HepG2 (cell line): ENCODE measurements around the gene FKBP5. TPM values are rescaled to one million over a fixed set of nuclear protein-coding genes. Genes with fewer than 3 reads are reported as not detected.

Experiments
- ARNT2 ChIP-seq: sonication (generic); formaldehyde crosslinking; IDR thresholded peaks from 2 replicates; pipeline ENCODE4 v1.8.0; 2022; ENCODE audit warnings: mild to moderate bottlenecking, low read depth, missing genetic modification reagents, moderate library complexity
- BORCS8-MEF2B ChIP-seq: sonication (generic); formaldehyde crosslinking; IDR thresholded peaks from 2 replicates; pipeline ENCODE4 v1.8.0; 2022; ENCODE audit warnings: mild to moderate bottlenecking, missing genetic modification reagents
- CBX5 ChIP-seq: sonication (generic); formaldehyde crosslinking; IDR thresholded peaks from 2 replicates; pipeline ENCODE4 v1.4.0; 2020; ENCODE audit warnings: missing genetic modification reagents, borderline replicate concordance
- CCAR2 ChIP-seq: fragments of 200-400 bp; formaldehyde crosslinking; optimal IDR thresholded peaks from 2 replicates; pipeline ENCODE3; 2018; ENCODE audit warnings: low read depth, mild to moderate bottlenecking, low read length, moderate library complexity
- CREB1 ChIP-seq, 2 experiments: fragments of 450-650 bp in 1 of 2; IDR thresholded peaks; 2 replicates each; pipeline ENCODE4 v1.6.1; 2016 to 2017; ENCODE audit warnings: control low read depth in 1 of 2, mild to moderate bottlenecking in 1 of 2, missing compliant biosample characterization in 1 of 2, missing genetic modification characterization in 1 of 2
- DR1 ChIP-seq: sonication (generic); formaldehyde crosslinking; IDR thresholded peaks from 2 replicates; pipeline ENCODE4 v1.8.0; 2021; ENCODE audit warnings: mild to moderate bottlenecking, missing genetic modification reagents, inconsistent platforms
- GTF2F1 ChIP-seq: fragments of 150-350 bp; IDR thresholded peaks from 2 replicates; pipeline ENCODE4 v1.6.1; 2014; ENCODE audit warnings: low read length
- HMG20A ChIP-seq: IDR thresholded peaks from 2 replicates; pipeline ENCODE4 v1.6.1; 2016; ENCODE audit warnings: borderline replicate concordance
- MIER3 ChIP-seq: IDR thresholded peaks from 2 replicates; pipeline ENCODE4 v1.6.1; 2016; ENCODE audit warnings: missing compliant biosample characterization, borderline replicate concordance
- MZF1 ChIP-seq: sonication (generic); formaldehyde crosslinking; IDR thresholded peaks from 2 replicates; pipeline ENCODE4 v1.8.1; 2023; ENCODE audit warnings: mild to moderate bottlenecking, missing genetic modification reagents, borderline replicate concordance
- PCBP1 ChIP-seq: fragments of 200-400 bp; formaldehyde crosslinking; IDR thresholded peaks from 2 replicates; pipeline ENCODE4 v1.6.1; 2017; ENCODE audit warnings: mild to moderate bottlenecking, low read depth, low read length, borderline replicate concordance
- POLR2AphosphoS5 ChIP-seq: IDR thresholded peaks from 2 replicates; pipeline ENCODE4 v1.6.1; 2012; ENCODE audit warnings: low read depth, low read length
- YEATS2 ChIP-seq: sonication (generic); formaldehyde crosslinking; IDR thresholded peaks from 2 replicates; pipeline ENCODE4 v1.4.0; 2020; ENCODE audit warnings: missing genetic modification reagents, borderline replicate concordance
- ZBTB42 ChIP-seq: sonication (generic); formaldehyde crosslinking; IDR thresholded peaks from 2 replicates; pipeline ENCODE4 v1.5.0; 2020; ENCODE audit warnings: mild to moderate bottlenecking, missing genetic modification reagents
- ZFP1 ChIP-seq: IDR thresholded peaks from 2 replicates; pipeline ENCODE4 v1.6.1; 2016
- ZNF34 ChIP-seq: sonication (generic); formaldehyde crosslinking; IDR thresholded peaks from 2 replicates; pipeline ENCODE4 v1.4.0; 2020; ENCODE audit warnings: mild to moderate bottlenecking, missing genetic modification reagents, borderline replicate concordance
- ZNF564 ChIP-seq: sonication (generic); formaldehyde crosslinking; IDR thresholded peaks from 2 replicates; pipeline ENCODE4 v1.8.1; 2023; ENCODE audit warnings: mild to moderate bottlenecking, missing genetic modification reagents
- ZNF567 ChIP-seq: sonication (generic); formaldehyde crosslinking; IDR thresholded peaks from 2 replicates; pipeline ENCODE4 v1.8.1; 2023; ENCODE audit warnings: mild to moderate bottlenecking, missing genetic modification reagents, borderline replicate concordance
- ZNF652 ChIP-seq: IDR thresholded peaks from 2 replicates; pipeline ENCODE4 v1.6.1; 2016; ENCODE audit warnings: low read depth, borderline replicate concordance
- ZNF713 ChIP-seq: sonication (generic); formaldehyde crosslinking; IDR thresholded peaks from 2 replicates; pipeline ENCODE4 v1.4.0; 2020; ENCODE audit warnings: mild to moderate bottlenecking, missing genetic modification reagents
- ZNF761 ChIP-seq: sonication (generic); formaldehyde crosslinking; conservative IDR thresholded peaks from 2 replicates; pipeline ENCODE4 v1.4.0; 2020; ENCODE audit warnings: mild to moderate bottlenecking, missing genetic modification reagents
- polyA plus RNA-seq, 8 experiments: library from polyadenylated mRNA; depleted of rRNA in 3 of 8; stranded (reverse) in 7 of 8; unstranded in 1 of 8; fragments of >200 nt; fragmentation: Illumina TruSeq in 4 of 8; extraction: Trizol in 4 of 8; gene quantifications; 2 replicates each; pipeline versions ENCODE4 v1.2.1 to v1.2.3, GENCODE V29; 2011 to 2016; ENCODE audit warnings: low read depth in 4 of 8, missing spikeins in 1 of 8, mixed read lengths in 1 of 8; ENCODE audit not compliant: insufficient read depth in 1 of 8
- total RNA-seq, 5 experiments: library from RNA; depleted of rRNA; stranded (reverse); fragments of >200 nt; fragmentation: Illumina TruSeq; extraction: Trizol; gene quantifications; 2 replicates each; pipeline ENCODE4 v1.2.3, GENCODE V29; 2016; ENCODE audit warnings: low read depth in 1 of 5
- TF ChIP-seq, protein P1 (sequence below): IDR thresholded peaks from 2 replicates; pipeline ENCODE4 v1.4.0; 2020; ENCODE audit warnings: mild to moderate bottlenecking, missing genetic modification reagents
- TF ChIP-seq, protein P2 (sequence below): sonication (generic); formaldehyde crosslinking; IDR thresholded peaks from 2 replicates; pipeline ENCODE4 v1.4.0; 2020; ENCODE audit warnings: missing genetic modification reagents
- TF ChIP-seq, protein P3 (sequence below): sonication (generic); formaldehyde crosslinking; IDR thresholded peaks from 2 replicates; pipeline ENCODE4 v1.4.0; 2020; ENCODE audit warnings: missing genetic modification reagents

The FKBP5 gene
- total and polyA plus RNA-seq, 2 of the 13 experiments (the other 11 are each of a cell fraction or from before 2014, with no cell fraction given) = 8.0 to 17.4 TPM

DNA sequence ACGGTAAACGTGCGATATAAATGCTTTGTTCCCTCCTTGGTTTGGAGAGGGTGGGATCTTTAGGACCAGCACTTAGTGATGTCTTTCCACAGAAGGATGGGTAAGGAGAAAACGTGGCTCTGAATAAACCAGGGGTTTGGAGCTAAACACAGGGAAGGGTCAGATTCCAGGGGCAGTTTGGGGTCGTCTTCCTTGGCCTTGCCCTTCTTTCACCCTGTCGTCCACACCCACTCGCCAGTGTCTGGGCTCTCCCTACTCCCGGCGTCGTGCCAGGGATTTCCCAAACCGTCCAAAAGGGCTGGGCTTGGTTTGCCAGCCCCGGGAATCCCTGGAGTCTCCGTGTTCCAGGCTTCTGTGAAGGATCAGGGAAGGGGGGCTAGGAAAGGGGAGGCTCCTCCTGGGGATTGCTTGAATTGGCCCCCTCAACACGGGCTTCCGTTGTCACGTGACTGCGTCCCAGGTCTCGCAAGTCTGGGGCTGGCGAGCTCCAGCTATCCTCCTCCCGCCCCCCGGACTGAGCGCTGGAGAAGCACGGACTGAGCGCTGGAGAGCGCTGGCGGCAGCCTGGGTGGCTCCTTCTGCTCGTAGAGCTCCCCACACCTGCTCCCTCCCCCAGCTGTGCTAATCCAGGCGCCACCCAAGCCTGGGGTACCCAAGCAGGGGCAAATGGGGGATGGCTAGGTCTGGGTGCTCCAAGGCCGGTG, 38.7 kb upstream of the FKBP5 start (continued):
- TF ChIP-seq ZNF564 (CRISPR knock-in tag) = peak; percentile 79
- TF ChIP-seq POLR2AphosphoS5 = peak; percentile 46; the same call in 1 of the 2 replicates
- no peak for TF ChIP-seq MIER3 (CRISPR knock-in tag)
- no peak for TF ChIP-seq CCAR2
- TF ChIP-seq, protein P1, sequence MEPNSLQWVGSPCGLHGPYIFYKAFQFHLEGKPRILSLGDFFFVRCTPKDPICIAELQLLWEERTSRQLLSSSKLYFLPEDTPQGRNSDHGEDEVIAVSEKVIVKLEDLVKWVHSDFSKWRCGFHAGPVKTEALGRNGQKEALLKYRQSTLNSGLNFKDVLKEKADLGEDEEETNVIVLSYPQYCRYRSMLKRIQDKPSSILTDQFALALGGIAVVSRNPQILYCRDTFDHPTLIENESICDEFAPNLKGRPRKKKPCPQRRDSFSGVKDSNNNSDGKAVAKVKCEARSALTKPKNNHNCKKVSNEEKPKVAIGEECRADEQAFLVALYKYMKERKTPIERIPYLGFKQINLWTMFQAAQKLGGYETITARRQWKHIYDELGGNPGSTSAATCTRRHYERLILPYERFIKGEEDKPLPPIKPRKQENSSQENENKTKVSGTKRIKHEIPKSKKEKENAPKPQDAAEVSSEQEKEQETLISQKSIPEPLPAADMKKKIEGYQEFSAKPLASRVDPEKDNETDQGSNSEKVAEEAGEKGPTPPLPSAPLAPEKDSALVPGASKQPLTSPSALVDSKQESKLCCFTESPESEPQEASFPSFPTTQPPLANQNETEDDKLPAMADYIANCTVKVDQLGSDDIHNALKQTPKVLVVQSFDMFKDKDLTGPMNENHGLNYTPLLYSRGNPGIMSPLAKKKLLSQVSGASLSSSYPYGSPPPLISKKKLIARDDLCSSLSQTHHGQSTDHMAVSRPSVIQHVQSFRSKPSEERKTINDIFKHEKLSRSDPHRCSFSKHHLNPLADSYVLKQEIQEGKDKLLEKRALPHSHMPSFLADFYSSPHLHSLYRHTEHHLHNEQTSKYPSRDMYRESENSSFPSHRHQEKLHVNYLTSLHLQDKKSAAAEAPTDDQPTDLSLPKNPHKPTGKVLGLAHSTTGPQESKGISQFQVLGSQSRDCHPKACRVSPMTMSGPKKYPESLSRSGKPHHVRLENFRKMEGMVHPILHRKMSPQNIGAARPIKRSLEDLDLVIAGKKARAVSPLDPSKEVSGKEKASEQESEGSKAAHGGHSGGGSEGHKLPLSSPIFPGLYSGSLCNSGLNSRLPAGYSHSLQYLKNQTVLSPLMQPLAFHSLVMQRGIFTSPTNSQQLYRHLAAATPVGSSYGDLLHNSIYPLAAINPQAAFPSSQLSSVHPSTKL (CRISPR knock-in tag) = no peak; the same call in 1 of the 2 replicates
- TF ChIP-seq ZNF567 (CRISPR knock-in tag) = 0 out of 2 replicates have a peak, but pooled peaks have one; percentile 30
- TF ChIP-seq ZNF761 = peak; percentile 79
- TF ChIP-seq GTF2F1 = no peak
- TF ChIP-seq MZF1 (CRISPR knock-in tag) = no peak
- TF ChIP-seq ZNF34 (CRISPR knock-in tag) = peak; percentile 90
- no peak for TF ChIP-seq CREB1 (IDR thresholded peaks at IDR 0.05)
- no peak for TF ChIP-seq CREB1 (CRISPR knock-in tag; IDR thresholded peaks at IDR 0.05)
- TF ChIP-seq, protein P2, sequence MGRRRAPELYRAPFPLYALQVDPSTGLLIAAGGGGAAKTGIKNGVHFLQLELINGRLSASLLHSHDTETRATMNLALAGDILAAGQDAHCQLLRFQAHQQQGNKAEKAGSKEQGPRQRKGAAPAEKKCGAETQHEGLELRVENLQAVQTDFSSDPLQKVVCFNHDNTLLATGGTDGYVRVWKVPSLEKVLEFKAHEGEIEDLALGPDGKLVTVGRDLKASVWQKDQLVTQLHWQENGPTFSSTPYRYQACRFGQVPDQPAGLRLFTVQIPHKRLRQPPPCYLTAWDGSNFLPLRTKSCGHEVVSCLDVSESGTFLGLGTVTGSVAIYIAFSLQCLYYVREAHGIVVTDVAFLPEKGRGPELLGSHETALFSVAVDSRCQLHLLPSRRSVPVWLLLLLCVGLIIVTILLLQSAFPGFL (CRISPR knock-in tag) = no peak
- 0 out of 2 replicates have a peak, but pooled peaks have one; percentile 30 for TF ChIP-seq DR1 (CRISPR knock-in tag)
- TF ChIP-seq ZNF652 (CRISPR knock-in tag) = no peak
- 0 out of 2 replicates have a peak, but pooled peaks have one; percentile 3 for TF ChIP-seq YEATS2 (CRISPR knock-in tag)
- TF ChIP-seq HMG20A (CRISPR knock-in tag) = no peak
- TF ChIP-seq ZBTB42 (CRISPR knock-in tag) = 0 out of 2 replicates have a peak, but pooled peaks have one; percentile 19
- TF ChIP-seq ARNT2 (CRISPR knock-in tag) = 0 out of 2 replicates have a peak, but pooled peaks have one; percentile 37
- 0 out of 2 replicates have a peak, but pooled peaks have one; percentile 62 for TF ChIP-seq PCBP1
- peak; percentile 79 for TF ChIP-seq BORCS8-MEF2B (CRISPR knock-in tag)
- TF ChIP-seq, protein P3, sequence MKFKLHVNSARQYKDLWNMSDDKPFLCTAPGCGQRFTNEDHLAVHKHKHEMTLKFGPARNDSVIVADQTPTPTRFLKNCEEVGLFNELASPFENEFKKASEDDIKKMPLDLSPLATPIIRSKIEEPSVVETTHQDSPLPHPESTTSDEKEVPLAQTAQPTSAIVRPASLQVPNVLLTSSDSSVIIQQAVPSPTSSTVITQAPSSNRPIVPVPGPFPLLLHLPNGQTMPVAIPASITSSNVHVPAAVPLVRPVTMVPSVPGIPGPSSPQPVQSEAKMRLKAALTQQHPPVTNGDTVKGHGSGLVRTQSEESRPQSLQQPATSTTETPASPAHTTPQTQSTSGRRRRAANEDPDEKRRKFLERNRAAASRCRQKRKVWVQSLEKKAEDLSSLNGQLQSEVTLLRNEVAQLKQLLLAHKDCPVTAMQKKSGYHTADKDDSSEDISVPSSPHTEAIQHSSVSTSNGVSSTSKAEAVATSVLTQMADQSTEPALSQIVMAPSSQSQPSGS = no peak
- no peak; the same call in 1 of the 2 replicates for TF ChIP-seq CBX5
- no peak for TF ChIP-seq ZFP1 (CRISPR knock-in tag)
- no peak for TF ChIP-seq ZNF713 (CRISPR knock-in tag)
